ENCODE results near the gene CIDEC. TPM values are rescaled to one million over a fixed set of nuclear protein-coding genes. Genes with fewer than 3 reads are reported as not detected.

The CIDEC gene
- total RNA-seq, 2 experiments from 2014 or later: not detected

DNA sequence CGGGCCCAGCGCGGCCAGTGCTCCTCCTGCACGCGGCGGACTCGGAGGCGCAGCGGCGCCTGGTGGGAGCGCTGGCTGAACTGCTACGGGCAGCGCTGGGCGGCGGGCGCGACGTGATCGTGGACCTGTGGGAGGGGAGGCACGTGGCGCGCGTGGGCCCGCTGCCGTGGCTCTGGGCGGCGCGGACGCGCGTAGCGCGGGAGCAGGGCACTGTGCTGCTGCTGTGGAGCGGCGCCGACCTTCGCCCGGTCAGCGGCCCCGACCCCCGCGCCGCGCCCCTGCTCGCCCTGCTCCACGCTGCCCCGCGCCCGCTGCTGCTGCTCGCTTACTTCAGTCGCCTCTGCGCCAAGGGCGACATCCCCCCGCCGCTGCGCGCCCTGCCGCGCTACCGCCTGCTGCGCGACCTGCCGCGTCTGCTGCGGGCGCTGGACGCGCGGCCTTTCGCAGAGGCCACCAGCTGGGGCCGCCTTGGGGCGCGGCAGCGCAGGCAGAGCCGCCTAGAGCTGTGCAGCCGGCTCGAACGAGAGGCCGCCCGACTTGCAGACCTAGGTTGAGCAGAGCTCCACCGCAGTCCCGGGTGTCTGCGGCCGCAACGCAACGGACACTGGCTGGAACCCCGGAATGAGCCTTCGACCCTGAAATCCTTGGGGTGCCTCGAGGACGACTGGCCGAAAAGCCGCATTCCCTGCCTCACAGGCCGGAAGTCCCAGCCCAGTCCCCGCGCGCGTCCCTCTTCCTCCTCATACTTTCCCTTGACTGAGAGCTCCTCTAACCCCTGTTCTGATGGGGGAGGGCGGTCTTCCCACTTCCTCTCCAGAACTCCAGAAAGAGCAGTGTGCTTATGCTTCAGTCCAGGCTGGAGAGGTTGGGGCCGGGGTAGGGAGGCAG, 35.4 kb upstream of the CIDEC start:
- H3K9me3 ChIP-seq (ENCODE audit: low read length): no peaks in the 10 kb centered on the region
- intact Hi-C loops (cut with micrococcal nuclease; ENCODE audit: unreplicated experiment): no loop called here
- no peak for TF ChIP-seq EZH2phosphoT487 (IDR thresholded peaks at IDR 0.05; ENCODE audit: borderline replicate concordance, low read depth, low read length)
- TF ChIP-seq CTCF (conservative IDR thresholded peaks at IDR 0.05; ENCODE audit: low read length): no peak
- H3K27ac ChIP-seq (ENCODE audit: low read depth, low read length, poor library complexity, severe bottlenecking): no peak overlapping the region
- H3K4me1 ChIP-seq (ENCODE audit: insufficient read depth, low read length, poor library complexity, severe bottlenecking): no peaks in the 10 kb centered on the region
- no peaks in the 10 kb centered on the region for H3K36me3 ChIP-seq (ENCODE audit: insufficient read depth, low read length)
- H3K4me2 ChIP-seq (ENCODE audit: low read length): no peak overlapping the region; the same call in 1 of the 2 replicates
- no TSS peak for BruUV-seq (replicated peaks)
- H3K9me2 ChIP-seq (ENCODE audit: insufficient read depth, low read length): no peaks in the 10 kb centered on the region
- H3K79me2 ChIP-seq (ENCODE audit: insufficient read depth, low read depth, low read length): no peaks in the 10 kb centered on the region
- H3K4me3 ChIP-seq (ENCODE audit: low read depth, low read length, poor library complexity, severe bottlenecking): no peak overlapping the region
- no peaks in the 10 kb centered on the region for H4K20me1 ChIP-seq (ENCODE audit: insufficient read depth, low read length)
- ChIA-PET POLR2A (interaction anchor here (0.5 kb wide), 2 partner anchors 15 to 373 kb away, joined by 3 to 4 read pairs; no protein-coding TSS in a partner anchor), CTCF (ENCODE audit: unreplicated experiment) (no interaction called here)
- no peak overlapping the region for H2AFZ ChIP-seq (ENCODE audit: low read length)
- no peak for DNase-seq (ENCODE audit: low spot score)

- H3K4me2 ChIP-seq (ENCODE audit: low read length): no peak overlapping the region
- DNase-seq (ENCODE audit: low spot score): no peak
- H3K4me1 ChIP-seq (ENCODE audit: insufficient read depth, low read length, poor library complexity, severe bottlenecking): no peaks in the 10 kb centered on the region
- ChIA-PET CTCF (ENCODE audit: unreplicated experiment) (no interaction called here), POLR2A (interaction anchor here (0.5 to 0.6 kb wide), 2 partner anchors 14 to 81 kb away, joined by 3 to 5 read pairs; no protein-coding TSS in a partner anchor)
- H3K36me3 ChIP-seq (ENCODE audit: insufficient read depth, low read length): no peaks in the 10 kb centered on the region
- H3K79me2 ChIP-seq (ENCODE audit: insufficient read depth, low read depth, low read length): no peaks in the 10 kb centered on the region
- BruUV-seq (replicated peaks): no TSS peak
- H3K9me3 ChIP-seq (ENCODE audit: low read length): no peaks in the 10 kb centered on the region
- no peaks in the 10 kb centered on the region for H4K20me1 ChIP-seq (ENCODE audit: insufficient read depth, low read length)
- intact Hi-C loops (cut with micrococcal nuclease; ENCODE audit: unreplicated experiment): no loop called here
- H2AFZ ChIP-seq (ENCODE audit: low read length): no peak overlapping the region
- no peak overlapping the region for H3K4me3 ChIP-seq (ENCODE audit: low read depth, low read length, poor library complexity, severe bottlenecking)
- H3K9me2 ChIP-seq (ENCODE audit: insufficient read depth, low read length): no peaks in the 10 kb centered on the region
- no peak for TF ChIP-seq EZH2phosphoT487 (IDR thresholded peaks at IDR 0.05; ENCODE audit: borderline replicate concordance, low read depth, low read length)
- no peak for TF ChIP-seq CTCF (conservative IDR thresholded peaks at IDR 0.05; ENCODE audit: low read length)
- no peak overlapping the region for H3K27ac ChIP-seq (ENCODE audit: low read depth, low read length, poor library complexity, severe bottlenecking)
These were observed 34.7 kb upstream of the CIDEC start for GRCh38 chr3:9914559-9915253.

Data from OCI-LY7 (cell line).